Stimulated activated naive B cell treated with anti-CD40 and anti-IgM and Interleukin-4, amounts not matched to agents 10 μg/mL and 1 μg/mL and 100 μg/mL, for 72 hours (primary cell): ENCODE results near the gene ADIPOR2.

Experiments used
- ATAC-seq, 2 donors: fragments of 150-1000 bp; cut with Tn5 transposase; replicated peaks; 2 replicates each; pipeline ENCODE4 v1.10.0; 2021; ENCODE audit warnings: moderate library complexity in 1 of 2
- DNase-seq: peaks from one replicate; pipeline ENCODE4 v3.0.0; 2021
- H3K27ac Mint-ChIP-seq: one replicate; pipeline ENCODE4 v1.8.0; 2022; ENCODE audit warnings: mild to moderate bottlenecking, mixed read lengths
- H3K27me3 Mint-ChIP-seq, 2 donors: one replicate each; pipeline ENCODE4 v1.8.0; 2022; ENCODE audit warnings: mixed read lengths in 2 of 2
- H3K36me3 Mint-ChIP-seq, 2 donors: one replicate each; pipeline ENCODE4 v1.8.0; 2022; ENCODE audit warnings: mixed read lengths in 2 of 2, mild to moderate bottlenecking in 1 of 2
- H3K4me1 Mint-ChIP-seq, 2 donors: one replicate each; pipeline ENCODE4 v1.8.0; 2022; ENCODE audit warnings: mixed read lengths in 2 of 2, mild to moderate bottlenecking in 1 of 2
- H3K4me3 Mint-ChIP-seq, 2 donors: one replicate each; pipeline ENCODE4 v1.8.0; 2022; ENCODE audit warnings: mild to moderate bottlenecking in 2 of 2, mixed read lengths in 2 of 2, moderate library complexity in 1 of 2
- H3K9me3 Mint-ChIP-seq, 2 donors: one replicate each; pipeline ENCODE4 v1.8.0; 2022; ENCODE audit warnings: mixed read lengths in 2 of 2, mild to moderate bottlenecking in 1 of 2

ADIPOR2 gene

DNA sequence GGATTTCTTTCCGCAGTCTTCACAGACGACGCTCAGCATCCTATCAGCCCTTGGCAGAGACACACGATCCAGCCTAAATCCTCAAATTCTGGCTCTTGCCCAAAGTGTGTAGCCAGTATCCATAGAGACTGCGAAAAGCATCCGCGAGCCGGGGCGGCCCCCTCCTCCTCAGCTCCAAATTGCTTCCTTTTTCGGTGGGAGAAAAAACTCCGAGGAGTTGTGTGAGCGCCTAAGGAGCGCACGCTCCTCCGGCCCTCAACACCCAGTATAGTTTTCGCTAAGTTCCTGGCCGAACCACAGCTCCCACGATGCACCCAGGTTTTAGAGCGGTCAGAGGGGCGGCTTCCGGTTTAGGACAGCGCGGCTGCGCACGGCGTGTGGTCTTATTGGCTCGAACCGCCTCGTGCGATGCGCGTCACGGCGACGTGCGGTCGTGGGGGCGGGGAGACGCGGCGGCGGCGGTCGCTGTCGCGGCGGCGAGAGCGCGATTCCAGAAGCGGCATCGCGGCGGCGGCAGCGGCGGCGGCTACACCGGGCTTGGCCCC, at the start of gene ADIPOR2:
TSS of gene ADIPOR2 (plus strand) at position 493 of the 545 bp plus-strand sequence. CDS start 63,274 bp downstream, outside the sequence.
- peaks cover 4% of the 10 kb centered on the region in 2 donors for H3K27me3 Mint-ChIP-seq
- ATAC-seq (peak; percentile 99), DNase-seq (peak; percentile 93)
- peaks cover 12 to 36% of the 10 kb centered on the region in 2 donors for H3K4me1 Mint-ChIP-seq
- peaks cover 0 to 3% of the 10 kb centered on the region in 2 donors for H3K36me3 Mint-ChIP-seq
- H3K4me3 Mint-ChIP-seq = peak within 1 kb of the TSS; percentile 93 to 98
- peak within 1 kb of the TSS; percentile 99 for H3K27ac Mint-ChIP-seq
- no peaks in the 10 kb centered on the region for H3K9me3 Mint-ChIP-seq

DNA sequence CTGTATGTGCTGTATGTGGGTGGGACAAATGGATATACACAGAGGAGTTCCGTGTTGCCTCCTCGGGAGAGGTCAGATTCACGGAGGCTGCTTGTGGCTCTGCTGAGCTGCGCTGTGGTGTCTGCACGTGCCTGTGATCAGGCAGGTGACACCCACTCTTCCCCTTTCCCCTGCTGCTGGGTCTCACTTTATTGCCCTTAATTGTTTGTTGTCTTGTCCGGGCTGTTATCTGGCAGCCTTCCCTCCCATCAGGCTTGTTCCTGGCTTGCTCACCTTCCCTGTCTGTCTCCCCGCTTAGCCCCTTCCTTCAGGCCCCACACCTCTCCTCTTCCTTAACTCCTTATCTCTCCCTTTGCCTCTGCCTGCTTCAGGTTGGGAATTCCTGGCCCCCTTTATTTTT, 48.4 kb upstream of the ADIPOR2 start:
- DNase-seq (no peak), ATAC-seq (no peak)
- Mint-ChIP-seq H3K27me3 (peaks cover 5 to 6% of the 10 kb centered on the region in 2 donors), H3K9me3 (no peaks in the 10 kb centered on the region), H3K4me1 (peaks cover 0 to 20% of the 10 kb centered on the region in 2 donors), H3K27ac (no peak overlapping the region), H3K4me3 (no peak overlapping the region), H3K36me3 (peaks cover 9 to 10% of the 10 kb centered on the region in 2 donors)

DNA sequence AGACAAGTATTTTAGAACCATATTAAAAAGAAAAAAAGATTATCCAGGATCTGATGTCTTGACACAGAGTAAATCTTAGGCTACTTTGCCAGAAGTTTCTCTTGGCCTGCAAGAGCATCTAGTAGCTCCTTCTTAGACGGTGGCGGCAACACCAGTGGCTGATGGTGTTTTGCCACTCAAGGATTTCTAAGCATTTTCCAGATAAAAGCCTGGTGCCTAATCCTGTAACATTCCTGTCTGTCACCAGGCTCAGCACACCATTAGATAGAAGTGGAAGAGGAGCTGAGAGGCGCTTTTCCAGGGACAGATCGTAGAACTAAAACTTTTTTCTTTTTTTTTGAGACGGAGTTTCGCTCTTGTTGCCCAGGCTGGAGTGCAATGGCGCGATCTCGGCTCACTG, 47.8 kb upstream of the ADIPOR2 start:
- Mint-ChIP-seq H3K27ac (no peak overlapping the region), H3K4me3 (no peak overlapping the region), H3K36me3 (peaks cover 10% of the 10 kb centered on the region in 2 donors), H3K27me3 (peaks cover 5 to 6% of the 10 kb centered on the region in 2 donors), H3K9me3 (no peaks in the 10 kb centered on the region), H3K4me1 (peaks cover 0 to 23% of the 10 kb centered on the region in 2 donors)
- DNase-seq = no peak
- ATAC-seq = no peak

- H3K4me1 Mint-ChIP-seq = peaks cover 0 to 23% of the 10 kb centered on the region in 2 donors
- DNase-seq (no peak), ATAC-seq (no peak)
- H3K9me3 Mint-ChIP-seq = no peaks in the 10 kb centered on the region
- no peak overlapping the region for H3K4me3 Mint-ChIP-seq
- peaks cover 10% of the 10 kb centered on the region in 2 donors for H3K36me3 Mint-ChIP-seq
- H3K27me3 Mint-ChIP-seq = peaks cover 5 to 14% of the 10 kb centered on the region in 2 donors
- no peak overlapping the region for H3K27ac Mint-ChIP-seq
Observed at GRCh38 chr12:1643905-1644533, 46.9 kb upstream of the ADIPOR2 start.

- no peaks in the 10 kb centered on the region for H3K9me3 Mint-ChIP-seq
- H3K36me3 Mint-ChIP-seq = peaks cover 9 to 10% of the 10 kb centered on the region in 2 donors
- H3K4me1 Mint-ChIP-seq = peaks cover 0 to 23% of the 10 kb centered on the region in 2 donors
- DNase-seq (no peak), ATAC-seq (no peak)
- no peak overlapping the region for H3K4me3 Mint-ChIP-seq
- H3K27me3 Mint-ChIP-seq = peaks cover 6 to 19% of the 10 kb centered on the region in 2 donors
- no peak overlapping the region for H3K27ac Mint-ChIP-seq
Observed at GRCh38 chr12:1644534-1645438, 46.1 kb upstream of the ADIPOR2 start.

DNA sequence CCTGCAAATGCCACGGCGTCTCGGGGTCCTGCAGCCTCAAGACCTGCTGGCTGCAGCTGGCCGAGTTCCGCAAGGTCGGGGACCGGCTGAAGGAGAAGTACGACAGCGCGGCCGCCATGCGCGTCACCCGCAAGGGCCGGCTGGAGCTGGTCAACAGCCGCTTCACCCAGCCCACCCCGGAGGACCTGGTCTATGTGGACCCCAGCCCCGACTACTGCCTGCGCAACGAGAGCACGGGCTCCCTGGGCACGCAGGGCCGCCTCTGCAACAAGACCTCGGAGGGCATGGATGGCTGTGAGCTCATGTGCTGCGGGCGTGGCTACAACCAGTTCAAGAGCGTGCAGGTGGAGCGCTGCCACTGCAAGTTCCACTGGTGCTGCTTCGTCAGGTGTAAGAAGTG, 45.1 kb upstream of the ADIPOR2 start:
- no peaks in the 10 kb centered on the region for H3K9me3 Mint-ChIP-seq
- DNase-seq (no peak), ATAC-seq (no peak)
- peaks cover 0 to 23% of the 10 kb centered on the region in 2 donors for H3K4me1 Mint-ChIP-seq
- H3K36me3 Mint-ChIP-seq = peaks cover 6% of the 10 kb centered on the region in 2 donors
- H3K4me3 Mint-ChIP-seq = no peak overlapping the region
- peaks cover 10 to 14% of the 10 kb centered on the region in 2 donors for H3K27me3 Mint-ChIP-seq
- H3K27ac Mint-ChIP-seq = no peak overlapping the region

- peak in 1 of 2 donors; percentile 89 for ATAC-seq
Observed at GRCh38 chr12:1646569-1647284, 44.1 kb upstream of the ADIPOR2 start.

DNA sequence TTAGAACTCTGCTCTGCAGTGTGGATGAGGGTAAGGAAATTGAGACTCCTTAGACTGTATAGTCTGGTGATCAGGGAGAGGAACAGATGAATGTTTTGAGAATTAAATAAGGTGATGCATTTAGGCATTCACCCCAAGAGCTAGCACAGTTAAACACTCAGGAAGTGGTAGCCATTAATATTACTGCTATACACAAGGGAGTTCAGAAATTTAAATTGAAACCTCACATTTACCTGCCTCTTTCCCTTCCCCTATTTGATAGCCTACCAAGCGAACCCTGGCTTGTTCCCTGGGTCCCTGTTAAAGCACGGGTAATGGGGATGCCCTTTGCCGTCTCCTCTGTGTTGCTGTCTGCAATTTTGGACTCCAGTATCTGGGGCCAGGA, 43.6 kb upstream of the ADIPOR2 start:
- Mint-ChIP-seq H3K4me3 (no peak overlapping the region), H3K36me3 (peaks cover 4 to 9% of the 10 kb centered on the region in 2 donors), H3K9me3 (no peaks in the 10 kb centered on the region), H3K27me3 (peaks cover 17 to 20% of the 10 kb centered on the region in 2 donors), H3K27ac (no peak overlapping the region), H3K4me1 (peaks cover 0 to 23% of the 10 kb centered on the region in 2 donors)
- ATAC-seq = peak in 1 of 2 donors; percentile 78
- DNase-seq = no peak

More at GRCh38 chr12:1646569-1647284, 44.1 kb upstream of the ADIPOR2 start:
- no peaks in the 10 kb centered on the region for H3K9me3 Mint-ChIP-seq
- H3K36me3 Mint-ChIP-seq = peaks cover 5 to 9% of the 10 kb centered on the region in 2 donors
- no peak overlapping the region for H3K27ac Mint-ChIP-seq
- H3K27me3 Mint-ChIP-seq = peaks cover 15 to 19% of the 10 kb centered on the region in 2 donors
- DNase-seq = no peak
- H3K4me1 Mint-ChIP-seq = peaks cover 0 to 23% of the 10 kb centered on the region in 2 donors
- no peak overlapping the region for H3K4me3 Mint-ChIP-seq

- no peak overlapping the region for H3K27ac Mint-ChIP-seq
- H3K4me1 Mint-ChIP-seq = peaks cover 0 to 25% of the 10 kb centered on the region in 2 donors
- DNase-seq (no peak), ATAC-seq (no peak)
- H3K4me3 Mint-ChIP-seq = no peak overlapping the region
- peaks cover 17 to 20% of the 10 kb centered on the region in 2 donors for H3K27me3 Mint-ChIP-seq
- peaks cover 0 to 9% of the 10 kb centered on the region in 2 donors for H3K36me3 Mint-ChIP-seq
- H3K9me3 Mint-ChIP-seq = no peaks in the 10 kb centered on the region
Observed at GRCh38 chr12:1650260-1650977, 40.5 kb upstream of the ADIPOR2 start.

DNA sequence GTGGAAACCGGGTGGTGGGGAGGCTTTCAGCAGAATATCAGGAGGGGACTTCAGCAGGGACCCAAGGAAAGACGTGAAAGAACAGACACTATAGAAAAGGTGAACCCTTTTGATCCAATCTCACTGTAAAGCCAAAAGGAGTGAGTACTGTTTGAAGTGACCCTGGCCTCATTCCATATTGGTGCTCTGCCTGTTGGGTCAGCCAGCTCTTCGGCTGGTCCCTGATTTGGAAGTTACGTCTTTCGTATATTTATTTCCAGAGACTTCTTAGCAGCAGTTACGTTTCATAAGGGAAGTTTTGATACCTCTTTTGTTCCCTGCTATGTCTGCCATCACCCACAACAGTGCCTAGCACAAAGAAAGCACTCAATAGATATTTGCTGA, 39.9 kb upstream of the ADIPOR2 start:
- H3K4me3 Mint-ChIP-seq = no peak overlapping the region

DNA sequence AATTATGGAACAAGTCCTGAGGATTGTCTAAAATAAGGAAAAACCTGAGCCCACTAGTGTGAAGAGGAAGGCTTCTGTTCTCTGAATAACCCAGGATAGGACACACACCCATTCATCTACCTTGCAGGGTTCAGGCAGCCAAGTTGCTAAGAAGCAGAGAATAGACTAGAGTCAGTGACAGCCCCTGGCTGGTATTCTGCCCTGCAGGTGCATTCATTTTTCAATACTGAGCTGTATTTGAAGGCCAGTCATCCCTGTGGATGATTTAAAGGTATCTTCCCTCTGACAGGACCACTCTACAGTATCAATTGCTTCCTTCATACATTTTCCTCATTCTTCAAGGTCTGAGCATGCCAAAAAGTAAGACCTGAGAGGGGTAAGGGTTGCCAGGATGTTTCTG, 38.9 kb upstream of the ADIPOR2 start:
- DNase-seq (no peak), ATAC-seq (no peak)
- Mint-ChIP-seq H3K9me3 (no peaks in the 10 kb centered on the region), H3K4me3 (no peak overlapping the region), H3K27ac (no peak overlapping the region), H3K36me3 (peaks cover 0 to 9% of the 10 kb centered on the region in 2 donors), H3K27me3 (peaks cover 17 to 20% of the 10 kb centered on the region in 2 donors), H3K4me1 (peaks cover 0 to 14% of the 10 kb centered on the region in 2 donors)

More for the DNA sequence above, 39.9 kb upstream of the ADIPOR2 start:
- Mint-ChIP-seq H3K27me3 (peaks cover 17 to 20% of the 10 kb centered on the region in 2 donors), H3K27ac (no peak overlapping the region), H3K36me3 (peaks cover 0 to 9% of the 10 kb centered on the region in 2 donors), H3K4me1 (peaks cover 0 to 21% of the 10 kb centered on the region in 2 donors), H3K9me3 (no peaks in the 10 kb centered on the region)
- ATAC-seq (no peak), DNase-seq (no peak)

DNA sequence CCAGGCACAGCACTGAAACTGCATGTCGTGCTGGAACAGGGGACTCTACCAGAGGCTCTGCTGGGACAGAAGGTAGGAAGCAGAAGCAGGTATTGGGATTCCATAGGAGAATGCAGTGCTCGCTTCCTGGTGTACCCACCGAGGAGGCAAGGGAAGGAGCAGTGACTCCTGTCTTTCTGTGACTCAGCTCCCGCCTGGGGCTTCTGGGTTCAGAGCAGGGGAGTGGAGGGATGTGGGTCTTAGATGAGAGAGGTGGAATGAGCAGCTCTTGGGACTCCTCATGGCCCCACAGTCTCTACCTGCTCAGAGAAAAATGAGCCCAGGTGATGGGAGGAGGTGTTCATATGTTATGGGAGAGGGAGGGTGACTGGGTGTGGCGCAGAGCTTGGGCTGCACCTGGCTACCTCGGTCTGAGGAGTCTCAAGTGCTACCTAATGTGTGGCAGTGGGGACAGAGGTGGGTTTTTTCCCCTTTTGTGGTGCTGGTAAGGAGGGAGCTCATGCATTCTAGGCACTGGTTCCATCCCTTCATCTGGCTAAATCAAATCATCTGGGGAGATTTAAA, 35.6 kb upstream of the ADIPOR2 start:
- Mint-ChIP-seq H3K4me3 (no peak overlapping the region), H3K27me3 (peaks cover 5 to 6% of the 10 kb centered on the region in 2 donors), H3K27ac (no peak overlapping the region), H3K9me3 (no peaks in the 10 kb centered on the region), H3K4me1 (peaks cover 2 to 5% of the 10 kb centered on the region in 2 donors), H3K36me3 (peaks cover 0 to 3% of the 10 kb centered on the region in 2 donors)
- ATAC-seq (no peak), DNase-seq (no peak)

- Mint-ChIP-seq H3K27me3 (peaks cover 0 to under 1% of the 10 kb centered on the region in 2 donors), H3K9me3 (no peaks in the 10 kb centered on the region), H3K36me3 (no peaks in the 10 kb centered on the region), H3K4me3 (no peak overlapping the region), H3K4me1 (peaks cover 3 to 8% of the 10 kb centered on the region in 2 donors), H3K27ac (no peak overlapping the region)
- ATAC-seq (no peak), DNase-seq (no peak)
Observed at GRCh38 chr12:1656902-1657301, 34.0 kb upstream of the ADIPOR2 start.
